ENCODE data around the gene BCLAF1. TPM values are rescaled to one million over a fixed set of nuclear protein-coding genes. Genes with fewer than 3 reads are reported as not detected.

The BCLAF1 gene
- polyA plus RNA-seq, 3 donors, result 32.5 to 75.8 (median 47.0) TPM

DNA sequence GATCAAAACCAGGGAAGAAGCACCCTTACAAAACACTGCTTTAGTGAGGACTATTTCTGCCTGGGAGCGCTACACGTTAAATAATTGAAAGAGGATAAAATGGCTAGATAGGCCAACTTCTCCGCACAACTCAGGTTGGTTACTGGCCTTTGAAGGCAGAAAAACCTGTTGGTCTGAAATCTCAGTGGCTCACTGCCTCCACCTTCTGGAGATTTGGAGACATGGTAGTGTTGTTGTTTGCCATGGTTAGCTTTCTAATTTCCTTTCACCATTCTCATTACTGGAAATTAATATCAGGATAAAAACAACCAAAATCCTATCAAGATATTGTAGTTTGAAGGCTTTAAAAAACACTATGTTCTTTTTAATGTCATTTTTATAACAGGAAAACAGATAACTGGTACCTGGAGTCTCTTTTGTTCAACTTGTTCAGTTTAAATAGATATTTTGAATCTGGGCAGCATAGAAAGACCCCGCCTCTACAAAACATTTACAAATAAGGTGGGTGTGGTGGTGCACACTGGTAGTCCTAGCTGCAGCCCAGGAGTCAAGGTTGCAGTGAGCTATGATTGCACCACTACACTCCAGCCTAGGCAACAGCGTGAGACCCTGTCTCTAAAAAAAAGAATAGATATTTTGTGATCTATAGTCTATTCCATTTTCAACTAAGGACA, 27.5 kb upstream of the BCLAF1 start:
- Histone ChIP-seq H3K9me3 (replicated peaks in 1 of 2; ENCODE audit: control insufficient read depth in 1 of 2, insufficient read depth in 1 of 2, low read length in 2 of 2) (no peaks in the 10 kb centered on the region), H3K4me3 (replicated peaks in 1 of 3; ENCODE audit: low read depth in 2 of 3, low read length in 3 of 3) (no peak overlapping the region), H3K4me1 (ENCODE audit: control insufficient read depth in 1 of 2, insufficient read depth in 2 of 2, low read length in 2 of 2) (no peaks in the 10 kb centered on the region), H3K27me3 (ENCODE audit: control insufficient read depth in 2 of 2, insufficient read depth in 2 of 2, low read length in 2 of 2) (no peaks in the 10 kb centered on the region), H3K9ac (ENCODE audit: insufficient read depth, low read length, poor library complexity, severe bottlenecking) (no peak overlapping the region), H4K20me1 (ENCODE audit: insufficient read depth, low read length) (no peaks in the 10 kb centered on the region), H3K79me2 (ENCODE audit: insufficient read depth, low read length) (no peaks in the 10 kb centered on the region), H3K27ac (ENCODE audit: low read depth in 1 of 2, low read length in 2 of 2) (no peak overlapping the region), H3K4me2 (replicated peaks; ENCODE audit: extremely low read depth, low read length, poor library complexity, severe bottlenecking) (no peak overlapping the region), H2AFZ (ENCODE audit: insufficient read depth, low read depth, low read length, poor library complexity, severe bottlenecking) (no peak overlapping the region), H3K36me3 (replicated peaks in 1 of 2; ENCODE audit: control insufficient read depth in 1 of 2, insufficient read depth in 2 of 2, low read length in 2 of 2) (no peaks in the 10 kb centered on the region)
- Mint-ChIP-seq H3K4me3 (no peak overlapping the region), H3K36me3 (no peaks in the 10 kb centered on the region), H3K27me3 (ENCODE audit: low read depth in 3 of 3) (no peaks in the 10 kb centered on the region), H3K4me1 (peaks cover 2% of the 10 kb centered on the region), H3K27ac (no peak overlapping the region), H3K9me3 (no peaks in the 10 kb centered on the region)
- TF ChIP-seq, protein P1, sequence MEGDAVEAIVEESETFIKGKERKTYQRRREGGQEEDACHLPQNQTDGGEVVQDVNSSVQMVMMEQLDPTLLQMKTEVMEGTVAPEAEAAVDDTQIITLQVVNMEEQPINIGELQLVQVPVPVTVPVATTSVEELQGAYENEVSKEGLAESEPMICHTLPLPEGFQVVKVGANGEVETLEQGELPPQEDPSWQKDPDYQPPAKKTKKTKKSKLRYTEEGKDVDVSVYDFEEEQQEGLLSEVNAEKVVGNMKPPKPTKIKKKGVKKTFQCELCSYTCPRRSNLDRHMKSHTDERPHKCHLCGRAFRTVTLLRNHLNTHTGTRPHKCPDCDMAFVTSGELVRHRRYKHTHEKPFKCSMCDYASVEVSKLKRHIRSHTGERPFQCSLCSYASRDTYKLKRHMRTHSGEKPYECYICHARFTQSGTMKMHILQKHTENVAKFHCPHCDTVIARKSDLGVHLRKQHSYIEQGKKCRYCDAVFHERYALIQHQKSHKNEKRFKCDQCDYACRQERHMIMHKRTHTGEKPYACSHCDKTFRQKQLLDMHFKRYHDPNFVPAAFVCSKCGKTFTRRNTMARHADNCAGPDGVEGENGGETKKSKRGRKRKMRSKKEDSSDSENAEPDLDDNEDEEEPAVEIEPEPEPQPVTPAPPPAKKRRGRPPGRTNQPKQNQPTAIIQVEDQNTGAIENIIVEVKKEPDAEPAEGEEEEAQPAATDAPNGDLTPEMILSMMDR (IDR thresholded peaks at IDR 0.05), result peak; percentile 82
- DNase-seq, result peak; percentile 42 to 57 (median 54)
- intact Hi-C loops (cut with micrococcal nuclease), result no loop called here
- WGBS (ENCODE audit: insufficient coverage), result no CpG with 5 or more reads among the region's 5 CpGs

DNA sequence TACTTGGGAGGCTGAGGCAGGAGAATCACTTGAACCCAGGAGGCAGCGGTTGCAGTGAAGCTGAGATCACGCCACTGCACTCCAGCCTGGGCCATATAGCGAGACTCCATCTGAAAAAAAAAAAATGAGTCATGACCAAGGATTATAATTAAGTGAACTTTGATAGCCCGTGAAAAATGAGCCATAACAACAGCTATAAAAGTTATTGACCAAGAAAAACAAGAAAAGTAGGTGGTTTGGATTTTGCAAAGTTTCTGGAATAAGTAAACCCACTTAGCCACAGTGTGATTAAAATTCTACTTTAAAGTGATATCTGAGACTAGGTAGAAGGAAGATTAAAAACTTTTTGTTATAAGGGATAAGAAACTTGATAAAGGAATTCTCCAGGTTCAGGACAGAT, 25.9 kb upstream of the BCLAF1 start:
- intact Hi-C loops (cut with micrococcal nuclease), result no loop called here
- Mint-ChIP-seq H3K27ac (no peak overlapping the region), H3K9me3 (no peaks in the 10 kb centered on the region), H3K36me3 (no peaks in the 10 kb centered on the region), H3K4me1 (peaks cover 2% of the 10 kb centered on the region), H3K27me3 (ENCODE audit: low read depth in 3 of 3) (no peaks in the 10 kb centered on the region), H3K4me3 (no peak overlapping the region)
- Histone ChIP-seq H3K27ac (ENCODE audit: low read depth in 1 of 2, low read length in 2 of 2) (no peak overlapping the region), H3K9ac (ENCODE audit: insufficient read depth, low read length, poor library complexity, severe bottlenecking) (no peak overlapping the region), H3K79me2 (ENCODE audit: insufficient read depth, low read length) (no peaks in the 10 kb centered on the region), H3K4me2 (replicated peaks; ENCODE audit: extremely low read depth, low read length, poor library complexity, severe bottlenecking) (no peak overlapping the region), H3K4me1 (ENCODE audit: control insufficient read depth in 1 of 2, insufficient read depth in 2 of 2, low read length in 2 of 2) (no peaks in the 10 kb centered on the region), H2AFZ (ENCODE audit: insufficient read depth, low read depth, low read length, poor library complexity, severe bottlenecking) (no peak overlapping the region), H3K9me3 (replicated peaks in 1 of 2; ENCODE audit: control insufficient read depth in 1 of 2, insufficient read depth in 1 of 2, low read length in 2 of 2) (no peaks in the 10 kb centered on the region), H4K20me1 (ENCODE audit: insufficient read depth, low read length) (no peaks in the 10 kb centered on the region), H3K27me3 (ENCODE audit: control insufficient read depth in 2 of 2, insufficient read depth in 2 of 2, low read length in 2 of 2) (no peaks in the 10 kb centered on the region), H3K4me3 (replicated peaks in 1 of 3; ENCODE audit: low read depth in 2 of 3, low read length in 3 of 3) (no peak overlapping the region), H3K36me3 (replicated peaks in 1 of 2; ENCODE audit: control insufficient read depth in 1 of 2, insufficient read depth in 2 of 2, low read length in 2 of 2) (no peaks in the 10 kb centered on the region)
- TF ChIP-seq, protein P1 (IDR thresholded peaks at IDR 0.05), result no peak
- WGBS (ENCODE audit: insufficient coverage), result 100% methylated on average over 3 of the region's 4 CpGs
- DNase-seq, result no peak
